Osteoblast (primary cell): Measurements from ENCODE around the gene LRBA. TPM values are rescaled to one million over a fixed set of nuclear protein-coding genes. Genes with fewer than 3 reads are reported as not detected.

Source experiments
- DNase-seq: peaks from one replicate; pipeline ENCODE4 v3.0.0; 2011; ENCODE audit warnings: low spot score, mixed read lengths; ENCODE audit not compliant: insufficient read length; ENCODE audit errors: missing footprints
- H2AFZ ChIP-seq: 2 replicates; pipeline ENCODE4 v1.6.0; 2011; ENCODE audit warnings: mild to moderate bottlenecking, low read length
- H3K27ac ChIP-seq: 2 replicates; pipeline ENCODE4 v1.5.1; 2011; ENCODE audit warnings: mild to moderate bottlenecking, low read depth, low read length, moderate library complexity
- H3K27me3 ChIP-seq: 2 replicates; pipeline ENCODE4 v1.6.0; 2012; ENCODE audit warnings: mild to moderate bottlenecking, control low read depth, inconsistent platforms, low read length, moderate library complexity; ENCODE audit not compliant: insufficient read depth
- H3K36me3 ChIP-seq: 2 replicates; pipeline ENCODE4 v1.5.1; 2011; ENCODE audit warnings: mild to moderate bottlenecking, low read length, control low read depth, moderate library complexity; ENCODE audit not compliant: insufficient read depth
- H3K4me1 ChIP-seq: 2 replicates; pipeline ENCODE4 v1.5.1; 2011; ENCODE audit warnings: mild to moderate bottlenecking, low read length, control low read depth, moderate library complexity; ENCODE audit not compliant: insufficient read depth
- H3K4me2 ChIP-seq: 2 replicates; pipeline ENCODE4 v1.6.0; 2011; ENCODE audit warnings: mild to moderate bottlenecking, low read length; ENCODE audit not compliant: insufficient read depth
- H3K4me3 ChIP-seq: fragments of 200-600 bp; sonication (generic); 3 replicates; pipeline ENCODE4 v1.5.1; 2012; ENCODE audit warnings: mild to moderate bottlenecking, low read length, inconsistent platforms; ENCODE audit not compliant: insufficient read depth
- H3K79me2 ChIP-seq: 2 replicates; pipeline ENCODE4 v1.6.0; 2012; ENCODE audit warnings: mild to moderate bottlenecking, low read length, control low read depth, inconsistent platforms; ENCODE audit not compliant: insufficient read depth
- H3K9me3 ChIP-seq: 2 replicates; pipeline ENCODE4 v1.5.1; 2011; ENCODE audit warnings: low read depth, low read length, control low read depth
- H4K20me1 ChIP-seq: 2 replicates; pipeline ENCODE4 v1.6.0; 2012; ENCODE audit warnings: mild to moderate bottlenecking, low read length, control low read depth; ENCODE audit not compliant: insufficient read depth
- total RNA-seq: library from RNA; depleted of rRNA; stranded (reverse); fragments of >200 nt; gene quantifications from 2 replicates; pipeline ENCODE4 v1.2.3, GENCODE V29; 2012
- TF ChIP-seq, protein P1 (sequence below): IDR thresholded peaks from 2 replicates; pipeline ENCODE4 v1.5.1; 2011; ENCODE audit warnings: mild to moderate bottlenecking, low read depth, low read length, moderate library complexity; ENCODE audit errors: extremely low read depth

LRBA gene
- total RNA-seq, 1 donor, result 67.3 TPM

DNA sequence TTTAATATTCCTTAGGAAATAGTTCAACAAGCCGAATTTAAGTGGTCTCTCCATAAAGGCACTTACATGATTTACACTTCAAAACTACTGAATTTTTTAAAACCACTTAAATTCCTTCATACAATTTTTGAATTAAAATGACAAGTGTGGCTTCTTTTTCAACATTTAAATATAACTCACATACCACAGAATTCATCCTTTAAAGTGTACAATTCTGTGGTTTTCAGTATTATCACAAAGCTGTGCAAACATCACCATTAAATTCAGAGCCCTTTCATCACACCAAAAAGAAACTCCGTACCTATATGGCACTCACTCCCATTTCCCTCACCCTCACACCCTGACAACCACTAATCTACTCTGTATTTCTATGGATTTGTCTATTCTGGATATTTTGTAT is 634.0 kb downstream of the LRBA start:
- Histone ChIP-seq H3K4me3 (no peak overlapping the region), H3K79me2 (no peaks in the 10 kb centered on the region), H3K27me3 (no peaks in the 10 kb centered on the region), H3K27ac (peak overlapping the region; percentile 74), H4K20me1 (no peaks in the 10 kb centered on the region), H3K4me2 (peak overlapping the region; percentile 54), H3K9me3 (no peaks in the 10 kb centered on the region), H3K4me1 (peaks cover 33% of the 10 kb centered on the region), H2AFZ (no peak overlapping the region), H3K36me3 (no peaks in the 10 kb centered on the region)
- TF ChIP-seq, protein P1, sequence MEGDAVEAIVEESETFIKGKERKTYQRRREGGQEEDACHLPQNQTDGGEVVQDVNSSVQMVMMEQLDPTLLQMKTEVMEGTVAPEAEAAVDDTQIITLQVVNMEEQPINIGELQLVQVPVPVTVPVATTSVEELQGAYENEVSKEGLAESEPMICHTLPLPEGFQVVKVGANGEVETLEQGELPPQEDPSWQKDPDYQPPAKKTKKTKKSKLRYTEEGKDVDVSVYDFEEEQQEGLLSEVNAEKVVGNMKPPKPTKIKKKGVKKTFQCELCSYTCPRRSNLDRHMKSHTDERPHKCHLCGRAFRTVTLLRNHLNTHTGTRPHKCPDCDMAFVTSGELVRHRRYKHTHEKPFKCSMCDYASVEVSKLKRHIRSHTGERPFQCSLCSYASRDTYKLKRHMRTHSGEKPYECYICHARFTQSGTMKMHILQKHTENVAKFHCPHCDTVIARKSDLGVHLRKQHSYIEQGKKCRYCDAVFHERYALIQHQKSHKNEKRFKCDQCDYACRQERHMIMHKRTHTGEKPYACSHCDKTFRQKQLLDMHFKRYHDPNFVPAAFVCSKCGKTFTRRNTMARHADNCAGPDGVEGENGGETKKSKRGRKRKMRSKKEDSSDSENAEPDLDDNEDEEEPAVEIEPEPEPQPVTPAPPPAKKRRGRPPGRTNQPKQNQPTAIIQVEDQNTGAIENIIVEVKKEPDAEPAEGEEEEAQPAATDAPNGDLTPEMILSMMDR, result no peak
- DNase-seq, result no peak

DNA sequence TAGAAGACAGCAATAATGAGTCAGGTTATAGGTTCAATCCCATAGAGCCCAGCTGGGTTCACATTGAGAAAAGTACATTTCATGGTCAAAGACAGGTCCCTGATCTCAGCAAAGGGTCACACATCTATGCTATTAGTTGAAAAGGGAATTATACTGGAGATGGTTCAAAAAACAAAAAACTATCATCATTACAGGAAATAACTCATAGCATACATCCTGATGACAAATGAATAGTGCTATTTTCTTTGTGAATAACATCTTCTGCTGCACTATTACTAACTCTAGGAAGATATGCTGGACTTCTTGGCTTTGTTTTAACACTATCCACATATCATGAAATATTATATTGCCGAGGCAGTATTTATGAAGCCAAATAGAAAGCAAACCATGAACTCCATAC is 635.6 kb downstream of the LRBA start:
- Histone ChIP-seq H3K4me2 (peak overlapping the region; percentile 18), H3K27me3 (no peaks in the 10 kb centered on the region), H2AFZ (no peak overlapping the region), H3K4me1 (peaks cover 22% of the 10 kb centered on the region), H4K20me1 (no peaks in the 10 kb centered on the region), H3K4me3 (no peak overlapping the region), H3K79me2 (no peaks in the 10 kb centered on the region), H3K9me3 (no peaks in the 10 kb centered on the region), H3K27ac (no peak overlapping the region), H3K36me3 (no peaks in the 10 kb centered on the region)
- TF ChIP-seq, protein P1, result no peak
- DNase-seq, result peak; percentile 41

DNA sequence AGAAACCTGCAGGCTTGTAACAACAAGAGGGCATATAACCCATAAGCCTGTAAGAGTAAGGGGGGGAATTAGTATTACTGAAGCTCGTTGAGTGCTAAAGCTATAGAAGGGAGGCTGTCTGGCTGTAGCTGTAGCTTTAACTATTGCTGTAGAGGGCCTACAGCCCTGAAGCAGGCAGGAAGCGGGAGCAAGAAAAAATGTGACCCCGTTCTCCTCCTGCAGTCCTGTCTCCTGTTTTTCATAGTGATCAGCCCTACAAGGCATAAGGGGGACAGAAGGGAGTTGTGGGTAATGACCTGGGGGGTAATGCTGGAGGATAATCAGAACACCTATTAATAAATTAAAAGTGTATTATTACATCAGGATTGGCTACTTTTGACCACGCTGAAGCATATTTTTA is 640.1 kb downstream of the LRBA start:
- no peaks in the 10 kb centered on the region for H4K20me1 ChIP-seq
- no peak overlapping the region for H3K27ac ChIP-seq
- H3K4me2 ChIP-seq, result no peak overlapping the region
- H3K79me2 ChIP-seq, result no peaks in the 10 kb centered on the region
- no peaks in the 10 kb centered on the region for H3K36me3 ChIP-seq
- H3K4me1 ChIP-seq, result peaks cover 6% of the 10 kb centered on the region
- DNase-seq, result no peak
- TF ChIP-seq, protein P1, result no peak
- H3K9me3 ChIP-seq, result no peaks in the 10 kb centered on the region
- H3K4me3 ChIP-seq, result no peak overlapping the region
- H3K27me3 ChIP-seq, result no peaks in the 10 kb centered on the region
- no peak overlapping the region for H2AFZ ChIP-seq

DNA sequence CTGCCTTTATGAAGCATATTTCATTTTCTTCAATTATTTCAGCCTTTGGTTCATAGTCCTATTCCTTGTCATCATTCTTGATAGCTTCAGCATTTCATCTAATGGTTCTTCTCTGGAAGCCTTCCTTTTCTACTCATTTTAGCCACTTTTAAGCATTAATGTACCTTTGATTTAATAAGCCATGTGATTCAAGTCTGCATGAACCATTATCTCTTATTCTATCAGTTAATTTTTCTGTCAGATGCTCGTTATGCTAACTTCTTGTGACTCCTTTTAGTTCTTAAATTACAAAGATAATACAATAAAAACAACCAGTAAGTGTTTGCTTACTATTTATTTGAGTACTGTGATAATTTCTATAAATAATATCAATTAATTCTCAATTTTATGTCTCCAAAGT is 643.2 kb downstream of the LRBA start:
- Histone ChIP-seq H2AFZ (no peak overlapping the region), H4K20me1 (no peaks in the 10 kb centered on the region), H3K4me1 (no peaks in the 10 kb centered on the region), H3K4me3 (no peak overlapping the region), H3K36me3 (no peaks in the 10 kb centered on the region), H3K9me3 (no peaks in the 10 kb centered on the region), H3K79me2 (no peaks in the 10 kb centered on the region), H3K4me2 (no peak overlapping the region), H3K27me3 (no peaks in the 10 kb centered on the region), H3K27ac (no peak overlapping the region)
- DNase-seq, result no peak
- TF ChIP-seq, protein P1, result no peak
